Epithelial cell of esophagus (primary cell): ENCODE data around the gene IMPA2.
"Not testable (repeated sequence)": the region's sequence is repeated elsewhere in the genome, so short reads cannot be mapped to it uniquely, and the experiment has no call there.

ENCODE experiments used
- DNase-seq: peaks from one replicate; pipeline ENCODE4 v3.0.0; 2010; ENCODE audit warnings: low read depth
- H3K4me3 ChIP-seq: 2 replicates; pipeline ENCODE4 v1.5.1; 2011; ENCODE audit warnings: mild to moderate bottlenecking, low read length, control low read depth
- CTCF ChIP-seq: IDR thresholded peaks from 2 replicates; pipeline ENCODE4 v1.5.1; 2011; ENCODE audit warnings: low read depth, mild to moderate bottlenecking, low read length, control low read depth, inconsistent platforms; ENCODE audit not compliant: insufficient read depth; ENCODE audit errors: missing control alignments

Gene IMPA2

DNA sequence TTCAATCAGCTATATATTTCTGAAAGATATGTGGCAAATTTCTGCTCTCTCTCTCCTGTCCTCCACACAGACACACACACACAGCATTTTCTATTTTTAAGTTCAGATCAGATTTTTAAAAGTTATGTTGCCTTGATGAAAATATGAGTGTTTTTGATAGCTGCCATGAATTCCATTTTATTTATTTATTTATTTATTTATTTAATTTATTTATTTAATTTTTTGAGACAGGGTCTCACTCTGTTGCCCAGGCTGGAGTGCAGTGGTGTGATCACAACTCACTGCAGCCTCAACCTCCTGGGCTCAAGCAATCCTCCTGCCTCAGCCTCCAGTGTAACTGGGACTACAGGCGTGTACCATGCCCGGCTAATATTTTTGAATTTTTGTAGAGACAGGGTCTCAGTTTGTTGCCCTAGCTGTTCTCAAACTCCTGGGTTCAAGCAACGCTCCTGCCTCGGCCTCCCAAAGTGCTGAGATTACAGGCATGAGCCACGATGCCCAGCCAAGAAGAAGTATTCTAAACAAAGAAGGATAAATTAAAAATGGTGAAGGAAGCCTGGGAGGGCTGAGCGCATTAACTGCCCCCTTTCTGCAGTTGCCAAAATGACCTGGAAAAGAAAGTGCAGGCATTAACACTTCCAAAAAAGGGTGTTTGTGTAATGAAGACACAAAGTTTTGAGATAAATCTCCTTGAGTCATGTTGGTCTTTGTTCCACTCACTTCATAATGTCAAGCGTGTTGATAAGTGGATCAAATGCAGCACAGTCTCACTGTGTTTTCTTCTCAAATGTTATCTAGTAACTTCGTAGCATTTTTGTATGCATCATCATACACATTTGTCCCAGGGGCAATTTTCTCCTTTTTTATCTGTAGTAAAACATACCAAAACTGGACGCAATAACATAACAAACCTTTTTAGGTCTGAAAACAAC is 11.1 kb upstream of the IMPA2 start:
- TF ChIP-seq CTCF = no peak

DNA sequence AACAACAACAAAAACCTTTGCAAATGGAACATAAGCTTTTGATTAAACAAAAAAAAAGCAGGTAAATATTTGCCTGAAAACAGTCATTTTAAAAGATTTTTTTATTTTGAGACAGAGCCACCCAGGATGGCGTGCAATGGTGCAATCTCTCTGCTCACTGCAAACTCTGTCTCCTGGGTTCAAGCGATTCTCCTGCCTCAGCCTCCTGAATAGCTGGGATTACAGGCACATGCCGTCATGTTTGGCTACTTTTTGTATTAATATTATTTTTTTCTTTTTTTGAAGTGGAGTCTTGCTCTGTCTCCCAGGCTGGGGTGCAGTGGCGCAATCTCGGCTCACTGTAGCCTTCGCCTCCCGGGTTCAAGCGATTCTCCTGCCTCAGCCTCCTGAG is 10.5 kb upstream of the IMPA2 start:
- H3K4me3 ChIP-seq, DNase-seq: not testable (repeated sequence)

More for the DNA sequence above, 11.1 kb upstream of the IMPA2 start:
- no peak for DNase-seq
- no peak overlapping the region for H3K4me3 ChIP-seq

DNA sequence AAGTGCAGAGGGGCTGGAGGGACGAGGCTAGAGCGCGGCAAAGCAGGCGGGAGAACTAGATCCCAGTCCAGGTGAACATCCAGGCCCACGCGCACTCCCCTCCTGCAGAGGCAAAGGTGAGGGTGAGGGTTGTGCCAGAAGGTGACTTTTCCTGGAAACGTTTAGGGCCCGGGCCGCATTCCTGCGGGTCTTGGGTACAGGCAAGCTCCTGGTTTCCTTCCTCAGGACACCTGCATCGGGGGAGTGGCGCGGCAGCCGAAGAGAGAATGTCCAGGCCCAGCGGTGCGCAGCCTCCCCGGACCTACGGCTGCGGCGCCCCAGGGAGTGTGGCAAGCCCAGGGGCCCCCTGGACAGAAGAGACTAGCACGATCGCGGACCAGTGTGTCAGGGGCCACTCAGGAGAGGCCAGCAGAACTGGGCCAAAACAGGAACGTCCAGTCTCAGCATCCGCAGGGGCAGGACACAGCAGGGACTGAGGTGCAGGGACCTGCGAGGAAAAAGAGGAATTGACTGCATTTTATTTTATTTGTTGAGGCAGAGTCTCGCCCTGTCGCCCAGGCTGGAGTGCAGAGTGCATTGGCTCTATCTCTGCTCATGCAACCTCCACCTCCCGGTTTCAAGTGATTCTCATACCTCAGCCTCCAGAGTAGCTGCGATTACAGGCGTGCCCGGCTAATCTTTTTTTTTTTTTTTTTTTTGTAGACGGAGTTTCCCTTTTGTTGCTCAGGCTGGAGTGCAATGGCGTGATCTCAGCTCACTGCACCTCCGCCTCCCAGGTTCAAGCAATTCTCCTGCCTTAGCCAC is 8.7 kb upstream of the IMPA2 start:
- DNase-seq = no peak
- TF ChIP-seq CTCF = no peak
- no peak overlapping the region for H3K4me3 ChIP-seq

DNA sequence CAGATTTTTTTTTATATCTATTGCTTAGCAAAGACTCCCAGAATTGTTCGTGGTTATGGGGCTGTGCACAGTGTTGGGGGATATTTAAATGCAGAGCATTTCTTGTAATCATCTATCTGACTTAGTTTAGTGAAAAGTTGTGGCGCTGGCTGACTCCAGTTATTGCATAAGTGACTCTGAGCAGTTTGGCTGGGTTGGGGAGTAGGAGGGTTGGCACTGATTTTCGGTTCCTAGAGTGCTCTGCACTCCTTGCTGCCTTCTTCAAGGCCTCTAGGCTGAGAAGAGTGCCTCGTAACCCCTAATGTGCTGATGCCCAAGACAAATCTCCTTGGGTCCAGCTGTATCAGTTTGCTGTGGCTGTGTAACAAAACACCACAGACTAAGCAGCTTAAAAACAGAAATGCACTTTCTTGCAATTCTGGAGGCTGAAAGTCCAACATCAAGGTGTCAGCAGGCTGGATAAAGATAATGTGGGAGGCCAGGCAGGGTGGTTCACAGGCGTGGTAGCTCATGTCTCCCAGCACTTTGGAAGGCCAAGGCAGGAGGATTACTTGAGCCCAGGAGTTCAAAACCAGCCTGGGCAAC is 6.5 kb upstream of the IMPA2 start:
- no peak for TF ChIP-seq CTCF
- H3K4me3 ChIP-seq = no peak overlapping the region
- DNase-seq = no peak

DNA sequence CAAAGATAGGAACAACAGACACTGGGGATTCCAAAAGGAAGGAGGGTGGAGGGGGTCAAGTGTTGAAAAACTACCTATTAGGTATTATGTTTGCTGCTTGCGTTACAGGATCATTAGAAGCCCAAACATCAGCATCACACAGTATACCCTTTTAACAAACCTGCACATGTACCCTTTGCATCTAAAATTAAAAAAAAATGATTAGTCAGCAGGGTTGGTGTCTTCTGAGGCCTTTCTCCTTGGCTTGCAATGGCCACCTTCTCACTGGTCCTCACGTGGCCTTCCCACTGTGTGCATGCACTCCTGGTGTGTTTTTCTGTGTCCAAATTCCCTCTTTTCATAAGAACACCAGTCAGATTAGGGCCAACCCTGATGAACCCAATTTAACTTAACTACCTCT is 5.6 kb upstream of the IMPA2 start:
- no peak overlapping the region for H3K4me3 ChIP-seq
- no peak for DNase-seq
- TF ChIP-seq CTCF = no peak

- DNase-seq = peak; percentile 51
- no peak overlapping the region for H3K4me3 ChIP-seq
- no peak for TF ChIP-seq CTCF
Observed at GRCh38 chr18:11976315-11977152, 4.8 kb upstream of the IMPA2 start.
